Stimulated activated CD8-positive, alpha-beta memory T cell treated with anti-CD3 and anti-CD28 coated beads, Interleukin-7, amount 100 ng/mL, for 24 hours (primary cell): Measurements from ENCODE around the gene RUNX1.
"Not testable (repeated sequence)": the region's sequence is repeated elsewhere in the genome, so short reads cannot be mapped to it uniquely, and the experiment has no call there.

Experiments used
- DNase-seq: peaks from one replicate; pipeline ENCODE4 v3.0.0-alpha.2; 2020; ENCODE audit warnings: low read depth

Gene RUNX1

GRCh38 chr21:35016517-35017188 lies 32.4 kb downstream of the RUNX1 start:
- DNase-seq: no peak

DNA sequence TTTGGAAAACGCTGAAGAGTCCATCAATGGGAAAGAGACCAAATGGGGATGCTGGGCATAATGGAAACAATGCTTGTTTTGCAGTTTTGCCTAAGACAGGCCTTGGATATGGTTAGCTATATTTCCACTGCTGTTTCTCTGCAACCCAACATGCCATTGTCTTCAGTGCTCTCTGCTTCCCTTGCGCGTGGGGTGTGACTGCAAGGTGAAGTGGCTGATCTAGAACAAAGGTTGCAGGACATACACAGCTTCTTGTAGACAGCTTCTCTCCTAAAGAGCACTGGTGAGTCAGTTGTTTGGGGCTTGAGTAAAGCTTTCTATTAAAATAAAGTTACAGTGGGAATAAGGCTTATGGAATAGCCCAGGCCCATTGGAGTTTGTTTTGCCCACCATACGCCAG lies 33.0 kb downstream of the RUNX1 start:
- no peak for DNase-seq

DNA sequence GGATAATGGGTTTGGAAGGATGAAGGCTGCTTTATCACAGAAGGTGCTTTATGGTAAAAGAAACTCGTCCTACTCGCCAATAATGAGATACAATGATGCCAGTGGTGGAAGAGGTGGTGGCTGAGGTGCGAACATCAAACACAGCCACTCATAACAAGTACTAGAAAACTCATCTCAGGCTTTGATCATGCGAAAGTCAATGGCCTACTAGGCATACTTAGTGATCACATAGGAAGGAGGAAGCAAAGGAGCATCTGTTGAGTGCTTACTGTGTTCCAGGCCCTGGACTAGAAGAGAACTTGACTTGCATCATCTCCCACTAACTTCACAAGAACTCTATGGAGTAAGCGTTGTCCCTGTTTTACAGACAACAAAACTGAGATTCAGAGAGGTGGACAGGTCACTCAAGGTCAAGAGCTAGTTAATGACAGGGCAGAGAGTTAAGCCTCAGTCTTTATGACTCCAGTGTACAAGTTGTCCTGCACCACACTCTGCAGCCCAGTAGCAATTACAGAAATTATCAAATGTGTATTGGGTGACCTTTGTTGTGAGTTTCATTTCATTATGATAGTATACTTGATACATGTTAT lies 33.6 kb downstream of the RUNX1 start:
- no peak for DNase-seq

GRCh38 chr21:35014302-35015041 lies 34.6 kb downstream of the RUNX1 start:
- no peak for DNase-seq

GRCh38 chr21:35011681-35012080 lies 37.4 kb downstream of the RUNX1 start:
- DNase-seq: no peak

DNA sequence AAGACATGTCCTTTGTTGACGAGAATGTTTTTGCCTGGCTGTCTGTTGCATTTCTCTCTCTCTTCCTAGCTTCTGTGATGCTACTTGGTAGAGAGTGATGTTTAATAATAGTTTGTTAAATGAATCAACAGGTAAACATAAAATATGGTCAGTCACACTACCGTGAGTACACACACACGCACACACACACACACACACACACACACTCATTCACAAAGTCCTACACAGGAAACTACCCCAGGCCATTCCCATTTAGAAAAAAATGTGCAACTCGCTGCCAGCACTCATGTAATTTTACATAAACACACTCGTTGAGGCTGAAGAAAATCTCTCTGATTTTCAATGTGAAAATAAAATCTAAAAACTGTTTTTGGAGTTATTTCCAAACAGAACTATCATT lies 38.7 kb downstream of the RUNX1 start:
- no peak for DNase-seq

GRCh38 chr21:35007348-35007747 lies 41.8 kb downstream of the RUNX1 start:
- DNase-seq: no peak

- DNase-seq: no peak
Measured at GRCh38 chr21:35006771-35007170, 42.3 kb downstream of the RUNX1 start.

DNA sequence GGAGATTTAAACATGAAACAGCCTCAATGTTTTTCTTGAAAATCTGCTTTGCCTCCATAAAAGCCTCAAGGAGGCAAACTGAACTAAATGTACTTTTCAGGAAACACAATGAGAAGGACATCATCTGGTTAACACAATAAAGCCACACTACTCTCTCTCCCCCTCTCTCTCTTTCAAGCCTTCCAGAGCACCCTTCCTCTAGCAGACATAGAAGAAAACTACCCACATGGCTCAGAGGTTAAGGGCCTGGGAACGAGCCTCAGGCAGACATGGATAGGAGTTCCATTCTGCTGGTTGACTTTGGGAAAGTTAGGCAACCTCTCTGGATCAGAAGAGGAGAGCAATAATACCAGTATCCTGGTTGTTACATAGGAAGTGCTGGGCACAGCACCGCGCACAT lies 42.9 kb downstream of the RUNX1 start:
- no peak for DNase-seq

GRCh38 chr21:35005560-35006224 lies 43.4 kb downstream of the RUNX1 start:
- no peak for DNase-seq

GRCh38 chr21:35005077-35005476 lies 44.0 kb downstream of the RUNX1 start:
- DNase-seq: no peak

DNA sequence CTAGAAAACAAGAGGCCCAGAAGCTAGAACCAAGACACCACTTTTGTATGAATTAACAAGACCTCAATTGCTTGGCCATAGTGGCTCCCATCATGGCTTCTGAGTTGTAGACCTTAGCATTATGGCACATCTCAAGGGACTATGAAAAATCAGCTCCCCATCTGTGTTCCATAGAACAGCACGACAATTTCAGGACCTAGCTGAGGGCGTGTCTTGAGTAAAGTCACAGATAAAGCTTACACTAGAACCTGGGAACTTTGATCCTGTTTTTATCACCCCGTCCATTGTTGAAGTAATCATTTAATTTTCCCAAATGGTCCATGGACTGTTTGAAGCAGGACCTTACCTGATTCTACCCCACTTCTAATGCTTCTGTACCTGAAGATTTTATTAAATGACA lies 44.8 kb downstream of the RUNX1 start:
- no peak for DNase-seq

DNA sequence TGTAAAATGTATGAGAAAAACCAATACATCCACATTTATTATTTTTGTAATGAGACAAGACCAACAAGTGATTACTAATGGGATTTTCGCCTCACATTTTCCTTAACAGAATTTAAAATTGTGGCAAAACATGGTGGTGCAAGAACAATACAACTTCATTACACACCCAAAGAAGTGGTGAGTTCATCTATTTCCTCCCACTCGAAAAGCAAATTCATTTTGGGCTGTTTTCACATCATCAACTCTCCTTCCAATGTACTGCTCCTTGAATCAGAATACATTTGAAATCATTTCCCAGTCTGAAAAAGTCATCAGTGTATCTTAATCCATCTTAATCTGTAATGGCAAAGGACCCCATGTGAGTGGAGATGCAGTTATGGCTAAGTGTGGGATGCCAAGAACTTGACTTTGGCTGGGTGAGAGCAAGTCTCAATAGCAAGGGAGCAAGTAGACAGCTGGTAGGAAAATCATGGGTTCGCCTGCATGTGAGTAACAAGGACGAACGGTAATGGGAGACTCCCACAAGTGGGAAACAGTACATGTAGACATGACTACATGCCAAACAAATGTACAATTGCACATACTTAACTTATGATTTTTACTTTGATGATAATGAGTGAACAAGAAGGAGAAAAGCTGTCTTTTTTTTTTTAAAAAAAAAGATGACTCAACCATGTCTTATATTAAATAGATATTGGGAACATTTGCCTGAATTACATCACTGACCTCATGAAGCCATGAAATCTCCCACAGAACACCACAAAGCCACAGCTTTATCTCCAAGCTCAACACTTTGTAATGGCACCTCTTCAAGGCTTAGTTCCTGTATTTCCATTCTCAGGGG lies 46.0 kb downstream of the RUNX1 start:
- DNase-seq: no peak

DNA sequence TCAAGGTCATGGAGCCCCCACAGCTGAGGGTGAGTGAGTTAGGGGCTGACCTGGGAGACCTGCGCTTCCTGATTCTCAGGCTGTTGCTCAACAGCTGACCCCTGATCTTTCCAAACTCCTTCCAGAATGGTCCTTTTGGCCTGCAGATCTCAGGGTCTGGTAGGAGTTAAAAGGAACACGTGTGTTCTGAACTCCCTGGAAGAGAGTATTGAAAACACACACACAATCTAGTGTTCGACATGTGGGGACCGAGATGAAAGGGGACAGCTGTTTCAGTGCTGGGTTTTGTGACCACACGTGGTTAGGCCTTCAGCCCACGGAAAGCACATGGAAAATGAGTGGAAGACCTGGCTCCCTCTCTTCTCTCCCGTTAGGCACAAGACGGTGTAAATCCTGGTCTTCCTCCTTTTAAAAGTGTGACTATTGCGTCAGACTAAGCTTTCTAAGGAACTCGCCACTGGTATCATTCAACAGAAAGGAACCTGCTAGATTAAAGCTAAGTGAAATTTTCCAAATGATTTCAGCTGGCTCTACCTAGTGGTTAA lies 49.6 kb downstream of the RUNX1 start:
- no peak for DNase-seq

DNA sequence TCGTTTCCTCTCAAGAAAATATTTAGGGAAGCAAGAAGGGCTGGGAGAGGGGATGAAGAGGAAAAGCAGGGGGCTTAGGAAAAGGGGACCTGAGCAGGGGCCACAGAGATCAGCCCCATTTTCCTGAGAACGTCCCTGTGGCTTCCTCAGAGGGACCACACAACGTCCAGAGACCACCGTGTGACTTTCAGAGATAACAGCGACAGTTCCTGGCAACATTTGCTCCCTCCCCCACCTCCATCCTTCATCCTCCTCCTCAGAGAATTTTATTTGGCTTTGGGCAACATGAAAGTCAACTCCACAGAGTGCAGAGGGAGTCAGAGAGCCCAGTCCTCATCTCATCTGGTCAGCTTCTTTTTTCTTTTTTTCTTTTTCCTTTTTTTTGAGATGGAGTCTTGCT lies 50.9 kb downstream of the RUNX1 start:
- DNase-seq: no peak

DNA sequence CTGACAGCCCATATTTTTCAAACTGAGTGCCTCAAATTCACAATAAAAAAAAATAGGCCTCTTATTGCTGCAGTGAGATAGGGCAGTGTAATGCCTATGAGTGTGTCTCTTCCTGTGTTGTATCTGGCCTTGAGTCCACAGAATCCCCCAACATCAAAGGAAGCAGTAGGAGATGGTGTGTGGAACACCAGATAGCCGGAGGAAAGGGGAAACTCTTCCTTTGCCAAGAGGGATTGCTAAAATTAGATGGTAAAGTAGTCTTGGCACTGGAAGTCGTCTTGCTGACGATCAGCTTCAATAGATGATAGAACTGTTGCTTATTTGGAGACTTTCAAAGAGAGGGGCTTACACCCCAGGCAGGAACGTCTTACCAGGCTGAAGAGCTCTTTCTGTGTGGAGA lies 51.8 kb downstream of the RUNX1 start:
- DNase-seq: no peak

DNA sequence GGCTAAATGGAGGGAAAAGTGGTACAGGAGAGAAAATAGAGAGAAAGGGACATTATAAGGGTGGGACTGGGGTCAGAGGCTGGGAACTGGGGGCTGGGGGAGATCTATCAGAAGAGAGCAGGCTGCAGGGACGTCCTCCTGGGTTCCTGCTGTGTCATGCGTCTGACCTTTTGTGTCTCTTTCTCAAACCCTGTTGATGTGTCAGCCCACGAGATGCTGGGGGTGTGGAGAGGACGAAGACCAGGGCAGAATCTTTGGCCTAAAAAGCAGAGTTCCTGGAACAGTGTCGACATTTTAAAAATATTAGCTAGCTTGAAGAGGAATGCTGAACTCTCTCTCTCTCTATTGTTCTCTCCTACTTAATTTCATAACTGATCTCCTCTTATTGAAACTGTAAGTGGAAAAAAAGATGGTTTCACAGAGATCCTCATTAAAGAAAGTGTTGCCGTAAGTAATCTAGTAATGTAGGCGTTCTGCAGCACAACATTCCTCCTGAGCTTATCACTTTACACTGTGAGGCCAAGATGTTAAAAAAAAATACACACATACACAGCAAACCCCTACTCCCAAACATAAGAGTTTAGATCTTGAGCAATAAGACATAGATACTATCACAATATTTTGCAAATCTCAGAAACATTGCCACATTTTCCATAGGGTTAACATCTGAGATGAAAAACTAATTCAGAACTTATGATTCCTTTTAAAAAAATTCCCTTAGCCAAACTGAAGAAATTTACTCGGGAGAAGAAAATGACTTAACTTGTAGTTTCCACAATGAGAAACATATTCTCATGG lies 52.6 kb downstream of the RUNX1 start:
- no peak for DNase-seq

- DNase-seq: no peak
Measured at GRCh38 chr21:34995979-34996303, 53.2 kb downstream of the RUNX1 start.

DNA sequence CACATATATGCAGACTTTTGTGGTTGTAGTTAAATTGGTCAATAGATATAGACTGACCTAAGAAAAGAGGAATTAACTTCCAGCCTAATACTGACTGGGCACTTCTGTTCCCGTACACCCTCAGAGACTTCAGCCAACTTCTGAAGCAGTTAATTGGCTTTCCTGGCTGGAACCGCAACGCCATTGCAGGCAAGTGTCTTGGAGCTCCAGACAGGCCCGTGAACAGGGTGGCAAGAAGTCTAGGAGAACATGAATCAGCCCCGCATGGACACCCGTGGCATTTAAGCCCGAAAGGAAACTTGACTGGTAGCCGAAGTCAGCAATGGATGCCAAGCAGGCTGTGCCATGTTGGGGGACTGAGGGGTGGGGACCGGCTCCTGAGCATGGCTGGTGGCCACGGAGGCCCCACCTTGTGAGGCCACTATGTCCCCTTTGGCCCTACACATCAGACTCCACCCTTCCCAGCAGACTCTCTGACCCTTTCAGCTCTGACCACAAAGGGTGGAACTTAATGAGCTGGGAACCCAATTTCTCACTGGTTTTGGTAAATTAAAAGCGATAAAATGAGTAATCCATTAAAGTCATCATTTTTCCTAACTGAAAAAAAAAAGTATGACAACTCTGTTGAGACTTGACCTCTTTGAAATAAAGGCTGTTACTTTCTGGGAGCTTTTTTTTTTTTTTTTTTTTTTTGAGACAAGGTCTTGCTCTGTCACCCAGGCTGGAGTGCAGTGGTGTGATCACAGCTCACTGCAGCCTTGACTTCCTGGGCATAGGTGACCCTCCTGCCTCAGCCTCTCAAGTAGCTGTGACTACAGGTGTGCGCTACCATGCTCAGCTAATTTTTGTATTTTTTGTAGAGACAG lies 54.1 kb downstream of the RUNX1 start:
- no peak for DNase-seq

- not testable (repeated sequence) for DNase-seq
Measured at GRCh38 chr21:34993521-34993921, 55.6 kb downstream of the RUNX1 start.
